Measurements from ENCODE around the gene CCR9. TPM values are rescaled to one million over a fixed set of nuclear protein-coding genes. Genes with fewer than 3 reads are reported as not detected.
A peak's percentile ranks its signal among the peaks of the same experiment; 100 is the strongest.

Gene CCR9
- total and polyA plus RNA-seq, 7 donors, result 0.55 TPM; not detected in 6

DNA sequence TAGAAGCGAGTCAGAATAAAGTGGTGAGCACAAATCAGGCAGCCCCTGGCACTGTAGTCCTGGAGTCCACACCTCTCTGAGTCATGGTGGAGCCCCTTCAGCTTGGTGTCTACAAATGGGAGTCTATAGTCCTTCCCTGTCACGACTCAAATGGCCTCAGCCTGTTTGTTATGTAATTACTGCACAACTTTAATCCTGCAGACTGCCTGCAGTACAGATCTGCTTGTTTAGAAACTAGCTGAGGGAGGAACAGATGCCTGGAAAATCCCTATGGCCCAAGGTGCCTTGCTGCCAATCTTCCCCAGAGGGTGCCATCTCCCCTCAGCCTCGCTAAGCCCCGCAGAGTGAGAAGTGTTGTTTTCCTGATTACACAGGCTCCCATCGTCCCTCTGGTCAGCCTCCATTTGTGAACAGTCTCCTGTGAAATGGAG is 53.0 kb downstream of the CCR9 start:
- H3K36me3 ChIP-seq, result peaks cover 15 to 39% (median 28%) of the 10 kb centered on the region in 4 donors
- 62 to 63% methylated on average over 5 of the region's 5 CpGs for WGBS, 2 donors
- TF ChIP-seq EP300 (IDR thresholded peaks at IDR 0.05) (no peak), POLR2A (IDR thresholded peaks at IDR 0.05) (no peak), POLR2AphosphoS5 (IDR thresholded peaks at IDR 0.05) (no peak)
- TF ChIP-seq, protein P1, sequence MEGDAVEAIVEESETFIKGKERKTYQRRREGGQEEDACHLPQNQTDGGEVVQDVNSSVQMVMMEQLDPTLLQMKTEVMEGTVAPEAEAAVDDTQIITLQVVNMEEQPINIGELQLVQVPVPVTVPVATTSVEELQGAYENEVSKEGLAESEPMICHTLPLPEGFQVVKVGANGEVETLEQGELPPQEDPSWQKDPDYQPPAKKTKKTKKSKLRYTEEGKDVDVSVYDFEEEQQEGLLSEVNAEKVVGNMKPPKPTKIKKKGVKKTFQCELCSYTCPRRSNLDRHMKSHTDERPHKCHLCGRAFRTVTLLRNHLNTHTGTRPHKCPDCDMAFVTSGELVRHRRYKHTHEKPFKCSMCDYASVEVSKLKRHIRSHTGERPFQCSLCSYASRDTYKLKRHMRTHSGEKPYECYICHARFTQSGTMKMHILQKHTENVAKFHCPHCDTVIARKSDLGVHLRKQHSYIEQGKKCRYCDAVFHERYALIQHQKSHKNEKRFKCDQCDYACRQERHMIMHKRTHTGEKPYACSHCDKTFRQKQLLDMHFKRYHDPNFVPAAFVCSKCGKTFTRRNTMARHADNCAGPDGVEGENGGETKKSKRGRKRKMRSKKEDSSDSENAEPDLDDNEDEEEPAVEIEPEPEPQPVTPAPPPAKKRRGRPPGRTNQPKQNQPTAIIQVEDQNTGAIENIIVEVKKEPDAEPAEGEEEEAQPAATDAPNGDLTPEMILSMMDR (IDR thresholded peaks at IDR 0.05), result no peak
- intact Hi-C loops (cut with DNase I), result loop anchor here (1.0 to 10.0 kb wide), 4 partner anchors 139 to 505 kb away; partner anchors contain the start of gene CCR5
- peak overlapping the region in 2 of 4 donors; percentile 36 to 38 for H3K27ac ChIP-seq
- no peak overlapping the region for H3K4me3 ChIP-seq
- no peaks in the 10 kb centered on the region for H3K9me3 ChIP-seq
- no peaks in the 10 kb centered on the region for H3K27me3 ChIP-seq
- DNase-seq, result no peak
- peaks cover 0 to 34% (median 14%) of the 10 kb centered on the region in 4 donors for H3K4me1 ChIP-seq

DNA sequence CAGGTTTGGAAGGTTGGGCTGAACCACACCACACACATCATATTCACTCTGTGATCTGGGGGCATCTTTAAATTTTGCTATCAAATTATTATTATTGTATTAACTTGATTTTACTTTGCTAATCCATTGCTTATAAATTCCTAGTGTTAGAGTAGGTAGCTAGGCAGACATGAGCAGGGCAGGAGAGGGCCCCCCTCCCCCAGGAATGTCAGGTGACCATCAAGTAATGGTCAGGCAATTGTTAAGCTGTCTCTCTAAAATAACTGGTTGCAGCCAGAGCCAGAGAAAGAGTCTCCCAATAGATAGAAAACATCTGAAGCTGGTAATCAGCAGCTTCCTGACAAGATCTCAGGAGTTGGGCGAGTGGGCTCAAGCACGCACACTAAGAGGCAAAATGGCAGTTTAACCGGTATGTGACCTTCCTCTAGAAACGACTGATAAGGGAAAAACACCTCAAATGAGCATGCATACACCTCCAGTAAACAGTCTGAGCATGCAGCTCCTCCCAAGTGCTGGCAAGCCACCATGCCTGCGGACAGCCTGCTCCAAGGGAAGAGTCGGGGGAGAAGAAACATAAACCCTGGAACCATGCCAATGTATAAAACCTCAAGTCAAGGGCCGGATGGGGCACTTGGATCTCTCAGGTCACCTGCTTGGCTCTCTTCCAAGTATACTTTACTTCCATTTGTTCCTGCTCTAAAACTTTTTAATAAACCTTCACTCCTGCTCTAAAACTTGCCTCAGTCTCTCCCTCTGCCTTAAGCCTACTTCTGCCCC is 53.8 kb downstream of the CCR9 start:
- intact Hi-C loops (cut with DNase I), result no loop called here
- 67 to 79% methylated on average over 7 of the region's 7 CpGs for WGBS, 2 donors
- peaks cover 11 to 31% (median 21%) of the 10 kb centered on the region in 4 donors for H3K36me3 ChIP-seq
- peaks cover 0 to 38% (median 14%) of the 10 kb centered on the region in 4 donors for H3K4me1 ChIP-seq
- no peaks in the 10 kb centered on the region for H3K9me3 ChIP-seq
- no peak for TF ChIP-seq POLR2AphosphoS5 (IDR thresholded peaks at IDR 0.05)
- TF ChIP-seq, protein P1 (IDR thresholded peaks at IDR 0.05), result no peak
- no peak for TF ChIP-seq POLR2A (IDR thresholded peaks at IDR 0.05)
- no peak for TF ChIP-seq EP300 (IDR thresholded peaks at IDR 0.05)
- peak; percentile 51 for DNase-seq
- no peaks in the 10 kb centered on the region for H3K27me3 ChIP-seq
- peak overlapping the region in 2 of 4 donors; percentile 36 to 38 for H3K27ac ChIP-seq
- H3K4me3 ChIP-seq, result no peak overlapping the region

DNA sequence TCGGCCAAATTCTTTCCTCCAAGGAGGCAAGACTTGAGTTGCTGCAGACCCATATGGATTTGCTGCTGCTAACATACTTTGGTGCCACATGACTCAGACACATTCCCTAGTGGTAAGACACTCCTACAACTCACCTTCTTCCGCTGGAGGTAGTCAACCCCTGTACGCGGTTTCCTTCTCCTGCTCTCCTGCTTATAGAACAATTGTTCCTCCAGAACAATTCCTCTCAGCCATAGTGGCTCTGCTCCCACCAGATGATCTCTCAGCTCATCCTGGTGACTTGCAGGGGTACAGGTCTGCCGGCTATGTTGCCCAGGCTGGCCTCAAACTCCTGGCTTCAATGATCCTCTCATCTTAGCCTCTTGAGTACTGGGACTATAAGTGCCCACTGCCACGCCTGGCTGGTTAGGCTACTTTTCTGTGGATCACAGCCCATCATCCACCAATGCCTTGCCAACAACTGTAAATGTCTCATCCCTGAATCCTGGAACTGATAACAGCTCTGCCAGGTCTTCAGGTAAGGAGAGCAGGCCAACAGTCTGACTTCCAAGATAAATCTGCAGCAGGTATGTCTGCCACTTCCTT is 54.5 kb downstream of the CCR9 start:
- Histone ChIP-seq H3K9me3 (no peaks in the 10 kb centered on the region), H3K36me3 (peaks cover 5 to 29% (median 16%) of the 10 kb centered on the region in 4 donors), H3K27me3 (no peaks in the 10 kb centered on the region), H3K27ac (no peak overlapping the region), H3K4me1 (peaks cover 0 to 39% (median 14%) of the 10 kb centered on the region in 4 donors), H3K4me3 (no peak overlapping the region)
- whole genome bisulfite sequencing, 2 donors, result 82 to 95% methylated on average over 6 of the region's 6 CpGs
- intact Hi-C loops (cut with DNase I), result no loop called here
- DNase-seq, result no peak
- TF ChIP-seq POLR2AphosphoS5 (IDR thresholded peaks at IDR 0.05) (no peak), EP300 (IDR thresholded peaks at IDR 0.05) (no peak), POLR2A (IDR thresholded peaks at IDR 0.05) (no peak)
- TF ChIP-seq, protein P1 (IDR thresholded peaks at IDR 0.05), result no peak

DNA sequence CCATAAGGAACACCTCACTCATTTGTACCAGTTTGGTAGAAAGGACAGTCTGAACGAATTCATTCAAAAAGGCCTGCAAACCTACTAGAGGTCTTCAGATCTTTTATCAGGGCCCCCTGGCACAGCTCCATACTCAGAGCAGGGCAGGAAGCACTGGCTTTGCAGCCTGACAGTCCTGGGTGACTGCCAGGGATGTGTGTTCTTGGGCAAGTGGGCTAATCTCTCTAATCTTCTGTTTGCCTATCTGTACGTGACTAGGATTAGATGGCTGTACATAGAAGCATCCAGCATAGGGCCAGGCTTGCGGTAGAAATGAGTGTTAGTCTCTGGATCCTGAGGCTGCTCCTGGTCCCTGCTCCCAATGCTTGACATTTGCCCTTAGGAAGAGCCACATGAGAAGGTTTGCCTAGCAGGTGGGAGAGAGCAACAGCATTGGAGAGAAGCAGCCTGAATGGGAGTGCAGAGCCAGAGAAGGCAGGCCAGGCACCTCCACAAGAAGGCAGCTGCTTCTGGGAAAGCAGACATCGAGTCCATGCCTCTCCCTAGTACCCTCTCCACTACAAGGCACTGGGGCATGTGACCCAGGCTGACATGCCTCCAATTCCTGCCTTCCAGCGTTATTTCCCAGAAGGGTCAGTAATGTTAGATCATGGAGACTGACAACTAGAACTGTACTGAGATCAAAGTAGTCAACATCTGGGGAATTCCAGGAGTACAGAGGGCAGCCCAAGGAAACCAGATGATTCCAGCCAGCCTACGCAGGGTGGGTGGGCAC is 55.9 kb downstream of the CCR9 start:
- Histone ChIP-seq H3K9me3 (no peaks in the 10 kb centered on the region), H3K4me3 (no peak overlapping the region), H3K27ac (no peak overlapping the region), H3K4me1 (peaks cover 0 to 40% (median 14%) of the 10 kb centered on the region in 4 donors), H3K36me3 (peaks cover 0 to 29% (median 15%) of the 10 kb centered on the region in 4 donors), H3K27me3 (no peaks in the 10 kb centered on the region)
- intact Hi-C loops (cut with DNase I), result no loop called here
- TF ChIP-seq EP300 (IDR thresholded peaks at IDR 0.05) (no peak), POLR2AphosphoS5 (IDR thresholded peaks at IDR 0.05) (no peak), POLR2A (IDR thresholded peaks at IDR 0.05) (no peak)
- TF ChIP-seq, protein P1 (IDR thresholded peaks at IDR 0.05), result no peak
- 65 to 74% methylated on average over 6 of the region's 6 CpGs for WGBS, 2 donors
- DNase-seq, result peak; percentile 59
